Measurements from ENCODE around the gene FOXP1. TPM values are rescaled to one million over a fixed set of nuclear protein-coding genes. Genes with fewer than 3 reads are reported as not detected.

The FOXP1 gene
- total and polyA plus RNA-seq, 9 donors = 17.6 to 28.2 (median 20.5) TPM

DNA sequence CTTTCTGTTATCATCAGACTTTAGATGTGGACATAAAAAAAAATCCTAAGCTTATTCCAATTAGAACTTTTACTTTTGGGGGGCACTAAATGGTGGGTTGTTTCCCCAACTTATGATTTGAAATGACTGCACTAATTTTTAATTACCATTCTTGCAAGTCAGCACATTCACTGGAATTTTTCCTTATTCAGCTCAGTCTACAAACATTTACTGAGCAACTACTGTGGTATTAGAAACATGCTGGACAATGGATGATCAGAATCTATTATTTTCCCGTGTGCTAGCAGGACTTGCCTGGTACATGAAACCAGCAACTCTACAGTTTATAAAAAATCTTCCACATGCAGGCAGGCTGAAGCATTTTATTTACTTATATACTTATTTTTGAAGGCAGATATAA, 273.6 kb downstream of the FOXP1 start:
- no peaks in the 10 kb centered on the region for H3K27me3 ChIP-seq (ENCODE audit: control insufficient read depth, insufficient read depth, low read length)
- H3K27ac ChIP-seq (ENCODE audit: low read length) = no peak overlapping the region
- no CpG with 5 or more reads among the region's 1 CpG for WGBS (ENCODE audit: insufficient coverage)

GRCh38 chr3:71309342-71309741, 274.2 kb downstream of the FOXP1 start:
- no peaks in the 10 kb centered on the region for H3K9me3 ChIP-seq (replicated peaks; ENCODE audit: control insufficient read depth, low read depth, low read length)

More for the DNA sequence above, 273.6 kb downstream of the FOXP1 start:
- no peak for DNase-seq
- H3K9me3 ChIP-seq (replicated peaks; ENCODE audit: control insufficient read depth, low read depth, low read length) = no peaks in the 10 kb centered on the region
- peaks cover 10% of the 10 kb centered on the region for H3K4me1 ChIP-seq (ENCODE audit: control insufficient read depth, insufficient read depth, low read length)
- H3K4me3 ChIP-seq (ENCODE audit: low read length) = no peak overlapping the region
- H3K36me3 ChIP-seq (ENCODE audit: control insufficient read depth, insufficient read depth, low read length) = no peaks in the 10 kb centered on the region

DNA sequence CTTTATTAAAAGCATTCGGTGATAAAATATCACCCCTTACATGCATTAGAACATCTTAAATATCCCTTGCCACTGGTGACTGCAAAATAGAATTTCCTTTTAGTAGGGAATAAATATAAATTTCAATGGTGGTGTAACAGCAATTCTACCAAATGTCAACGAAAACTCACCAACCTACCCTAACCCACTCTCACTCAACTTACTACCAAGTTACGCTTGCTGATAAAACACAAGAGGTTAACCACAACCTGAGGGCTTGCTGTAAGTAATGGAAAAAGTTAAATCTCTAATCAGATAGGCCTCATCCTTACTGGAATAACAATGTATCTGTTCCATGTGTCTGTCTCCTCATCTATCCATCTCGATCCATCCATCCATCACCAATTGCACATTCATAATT, 274.7 kb downstream of the FOXP1 start:
- Histone ChIP-seq H3K4me3 (ENCODE audit: low read length) (no peak overlapping the region), H3K4me1 (ENCODE audit: control insufficient read depth, insufficient read depth, low read length) (peaks cover 10% of the 10 kb centered on the region), H3K36me3 (ENCODE audit: control insufficient read depth, insufficient read depth, low read length) (no peaks in the 10 kb centered on the region), H3K27me3 (ENCODE audit: control insufficient read depth, insufficient read depth, low read length) (no peaks in the 10 kb centered on the region), H3K9me3 (replicated peaks; ENCODE audit: control insufficient read depth, low read depth, low read length) (no peaks in the 10 kb centered on the region), H3K27ac (ENCODE audit: low read length) (no peak overlapping the region)
- 100% methylated on average over 1 of the region's 4 CpGs for WGBS (ENCODE audit: insufficient coverage)
- no peak for DNase-seq

More at GRCh38 chr3:71309342-71309741, 274.2 kb downstream of the FOXP1 start:
- DNase-seq = no peak
- Histone ChIP-seq H3K27ac (ENCODE audit: low read length) (no peak overlapping the region), H3K27me3 (ENCODE audit: control insufficient read depth, insufficient read depth, low read length) (no peaks in the 10 kb centered on the region), H3K4me1 (ENCODE audit: control insufficient read depth, insufficient read depth, low read length) (peaks cover 10% of the 10 kb centered on the region), H3K4me3 (ENCODE audit: low read length) (no peak overlapping the region), H3K36me3 (ENCODE audit: control insufficient read depth, insufficient read depth, low read length) (no peaks in the 10 kb centered on the region)
- WGBS (ENCODE audit: insufficient coverage) = 93% methylated on average over 2 of the region's 3 CpGs

DNA sequence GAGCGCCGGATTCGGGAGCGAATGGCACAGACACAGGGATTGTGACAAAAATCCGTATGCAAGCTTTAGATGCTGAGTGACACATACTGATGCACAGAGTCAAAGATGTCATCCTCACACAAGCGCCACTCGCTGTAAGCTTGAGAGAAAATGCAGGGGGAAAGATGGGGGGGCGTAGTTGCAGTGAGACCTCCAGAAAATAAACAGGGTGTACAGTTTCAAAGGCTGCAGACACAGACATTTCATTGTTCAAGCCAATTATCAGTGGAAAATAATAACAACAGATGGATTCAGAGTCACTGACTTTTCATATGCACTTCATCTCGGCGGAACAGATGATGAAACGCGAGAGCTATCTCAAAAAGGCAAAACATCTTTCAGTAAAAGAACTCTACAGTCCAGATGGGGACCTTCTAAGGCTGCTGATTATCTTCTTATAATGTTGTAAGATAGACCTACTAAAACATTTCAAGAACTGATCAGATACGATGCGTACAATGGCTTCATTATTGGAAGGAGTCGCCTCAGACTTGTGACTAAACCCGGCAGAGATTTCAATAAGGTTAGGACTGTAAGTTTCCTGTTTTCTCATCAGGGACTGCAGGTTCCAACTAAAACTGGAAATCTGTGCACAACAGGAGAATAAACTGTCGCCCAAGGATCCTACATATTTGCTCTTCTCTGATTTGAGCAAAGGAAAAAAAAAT, 275.4 kb downstream of the FOXP1 start:
- H3K4me3 ChIP-seq (ENCODE audit: low read length) = no peak overlapping the region
- no peaks in the 10 kb centered on the region for H3K36me3 ChIP-seq (ENCODE audit: control insufficient read depth, insufficient read depth, low read length)
- no peaks in the 10 kb centered on the region for H3K27me3 ChIP-seq (ENCODE audit: control insufficient read depth, insufficient read depth, low read length)
- DNase-seq = peak; percentile 27
- 84% methylated on average over 6 of the region's 17 CpGs for WGBS (ENCODE audit: insufficient coverage)
- no peaks in the 10 kb centered on the region for H3K9me3 ChIP-seq (replicated peaks; ENCODE audit: control insufficient read depth, low read depth, low read length)
- no peak overlapping the region for H3K27ac ChIP-seq (ENCODE audit: low read length)
- peaks cover 10% of the 10 kb centered on the region for H3K4me1 ChIP-seq (ENCODE audit: control insufficient read depth, insufficient read depth, low read length)

DNA sequence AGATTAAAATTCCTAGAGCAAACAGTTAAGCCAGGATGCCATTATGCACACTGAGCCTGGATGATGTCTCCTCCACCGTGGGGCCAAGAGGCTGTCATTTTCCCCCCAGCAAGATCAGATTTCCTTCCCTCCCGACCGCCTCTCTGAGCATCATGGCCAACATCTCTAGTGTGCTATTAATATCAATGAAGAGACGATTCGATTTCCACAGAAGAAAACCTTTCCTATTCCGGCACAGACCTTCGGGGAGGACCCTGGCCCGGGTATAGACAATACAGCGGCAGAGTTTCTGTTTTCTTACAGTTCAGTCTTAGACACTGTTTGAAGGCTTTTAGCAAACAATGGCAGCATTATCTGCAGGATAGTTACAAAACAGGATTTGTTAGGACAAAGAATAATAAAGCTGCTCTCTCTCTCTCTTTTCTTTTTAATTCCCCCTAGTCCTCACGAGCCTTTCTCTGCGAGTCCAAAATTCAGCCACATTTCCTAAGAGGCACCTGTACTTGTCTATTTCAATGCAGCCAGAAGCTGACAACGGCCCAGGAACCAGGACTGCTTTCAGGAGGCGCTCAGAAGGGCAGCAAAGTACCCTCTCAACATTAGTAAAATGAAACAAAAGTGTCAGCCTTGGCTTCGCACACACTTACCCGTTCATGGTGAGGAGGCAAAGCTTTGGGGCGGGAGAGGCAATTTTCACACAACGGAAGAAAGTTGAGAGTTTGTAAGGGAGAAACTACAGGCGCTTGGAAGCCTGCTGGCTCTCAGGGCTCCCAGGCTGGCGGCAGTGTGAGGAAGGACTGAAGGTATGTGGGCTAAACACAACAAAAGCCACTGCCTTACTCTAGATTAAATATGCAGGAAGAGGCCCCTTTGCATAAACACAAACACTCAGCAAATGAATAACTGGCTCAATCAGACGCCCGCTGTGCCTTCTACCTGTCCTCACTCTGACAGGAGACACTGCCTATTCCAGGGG, 278.0 kb downstream of the FOXP1 start:
- DNase-seq = peak; percentile 90
- H3K27me3 ChIP-seq (ENCODE audit: control insufficient read depth, insufficient read depth, low read length) = no peaks in the 10 kb centered on the region
- H3K27ac ChIP-seq (ENCODE audit: low read length) = peak overlapping the region; percentile 80
- H3K4me3 ChIP-seq (ENCODE audit: low read length) = peak overlapping the region; percentile 29
- H3K4me1 ChIP-seq (ENCODE audit: control insufficient read depth, insufficient read depth, low read length) = peaks cover 8% of the 10 kb centered on the region
- WGBS (ENCODE audit: insufficient coverage) = 3% methylated on average over 9 of the region's 21 CpGs
- H3K9me3 ChIP-seq (replicated peaks; ENCODE audit: control insufficient read depth, low read depth, low read length) = no peaks in the 10 kb centered on the region
- no peaks in the 10 kb centered on the region for H3K36me3 ChIP-seq (ENCODE audit: control insufficient read depth, insufficient read depth, low read length)

GRCh38 chr3:71304684-71305083, 278.8 kb downstream of the FOXP1 start:
- DNase-seq = peak; percentile 82

GRCh38 chr3:71304247-71304646, 279.3 kb downstream of the FOXP1 start:
- Histone ChIP-seq H3K27ac (ENCODE audit: low read length) (no peak overlapping the region), H3K27me3 (ENCODE audit: control insufficient read depth, insufficient read depth, low read length) (no peaks in the 10 kb centered on the region), H3K9me3 (replicated peaks; ENCODE audit: control insufficient read depth, low read depth, low read length) (no peaks in the 10 kb centered on the region), H3K4me1 (ENCODE audit: control insufficient read depth, insufficient read depth, low read length) (peaks cover 6% of the 10 kb centered on the region), H3K36me3 (ENCODE audit: control insufficient read depth, insufficient read depth, low read length) (no peaks in the 10 kb centered on the region), H3K4me3 (ENCODE audit: low read length) (no peak overlapping the region)
- WGBS (ENCODE audit: insufficient coverage) = no CpG with 5 or more reads among the region's 3 CpGs
- DNase-seq = no peak

More at GRCh38 chr3:71304684-71305083, 278.8 kb downstream of the FOXP1 start:
- no peaks in the 10 kb centered on the region for H3K36me3 ChIP-seq (ENCODE audit: control insufficient read depth, insufficient read depth, low read length)
- H3K27me3 ChIP-seq (ENCODE audit: control insufficient read depth, insufficient read depth, low read length) = no peaks in the 10 kb centered on the region
- no peaks in the 10 kb centered on the region for H3K9me3 ChIP-seq (replicated peaks; ENCODE audit: control insufficient read depth, low read depth, low read length)
- H3K4me1 ChIP-seq (ENCODE audit: control insufficient read depth, insufficient read depth, low read length) = peaks cover 6% of the 10 kb centered on the region
- peak overlapping the region; percentile 80 for H3K27ac ChIP-seq (ENCODE audit: low read length)
- peak overlapping the region; percentile 29 for H3K4me3 ChIP-seq (ENCODE audit: low read length)
- WGBS (ENCODE audit: insufficient coverage) = 7% methylated on average over 3 of the region's 3 CpGs

- Histone ChIP-seq H3K4me1 (ENCODE audit: control insufficient read depth, insufficient read depth, low read length) (peaks cover 6% of the 10 kb centered on the region), H3K36me3 (ENCODE audit: control insufficient read depth, insufficient read depth, low read length) (no peaks in the 10 kb centered on the region), H3K4me3 (ENCODE audit: low read length) (no peak overlapping the region), H3K27ac (ENCODE audit: low read length) (no peak overlapping the region), H3K9me3 (replicated peaks; ENCODE audit: control insufficient read depth, low read depth, low read length) (no peaks in the 10 kb centered on the region), H3K27me3 (ENCODE audit: control insufficient read depth, insufficient read depth, low read length) (no peaks in the 10 kb centered on the region)
- peak; percentile 43 for DNase-seq
- 21% methylated on average over 2 of the region's 6 CpGs for WGBS (ENCODE audit: insufficient coverage)
These were observed 279.8 kb downstream of the FOXP1 start for GRCh38 chr3:71303627-71304200.

DNA sequence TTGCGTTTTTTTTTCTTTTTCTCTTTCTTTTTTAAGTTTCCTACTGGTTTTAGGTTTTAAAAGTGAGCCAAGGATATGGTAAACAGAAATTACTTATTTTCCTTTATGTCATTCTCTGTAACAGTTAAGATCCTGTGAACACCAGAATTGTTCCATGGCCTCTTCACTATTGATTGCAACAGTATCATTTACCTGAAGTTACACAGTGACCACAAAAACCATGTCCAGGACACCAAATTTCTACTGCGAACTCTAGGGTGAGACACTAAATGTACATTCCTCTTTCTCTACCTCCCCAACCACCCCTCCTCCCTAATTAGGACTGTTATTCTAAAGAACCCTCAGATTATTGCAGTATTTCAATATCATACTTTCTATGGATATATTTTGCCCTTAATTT, 280.9 kb downstream of the FOXP1 start:
- H3K4me1 ChIP-seq (ENCODE audit: control insufficient read depth, insufficient read depth, low read length) = peaks cover 6% of the 10 kb centered on the region
- 100% methylated on average over 1 of the region's 2 CpGs for WGBS (ENCODE audit: insufficient coverage)
- H3K9me3 ChIP-seq (replicated peaks; ENCODE audit: control insufficient read depth, low read depth, low read length) = no peaks in the 10 kb centered on the region
- H3K36me3 ChIP-seq (ENCODE audit: control insufficient read depth, insufficient read depth, low read length) = no peaks in the 10 kb centered on the region
- no peak for DNase-seq
- H3K4me3 ChIP-seq (ENCODE audit: low read length) = no peak overlapping the region
- no peaks in the 10 kb centered on the region for H3K27me3 ChIP-seq (ENCODE audit: control insufficient read depth, insufficient read depth, low read length)
- no peak overlapping the region for H3K27ac ChIP-seq (ENCODE audit: low read length)

DNA sequence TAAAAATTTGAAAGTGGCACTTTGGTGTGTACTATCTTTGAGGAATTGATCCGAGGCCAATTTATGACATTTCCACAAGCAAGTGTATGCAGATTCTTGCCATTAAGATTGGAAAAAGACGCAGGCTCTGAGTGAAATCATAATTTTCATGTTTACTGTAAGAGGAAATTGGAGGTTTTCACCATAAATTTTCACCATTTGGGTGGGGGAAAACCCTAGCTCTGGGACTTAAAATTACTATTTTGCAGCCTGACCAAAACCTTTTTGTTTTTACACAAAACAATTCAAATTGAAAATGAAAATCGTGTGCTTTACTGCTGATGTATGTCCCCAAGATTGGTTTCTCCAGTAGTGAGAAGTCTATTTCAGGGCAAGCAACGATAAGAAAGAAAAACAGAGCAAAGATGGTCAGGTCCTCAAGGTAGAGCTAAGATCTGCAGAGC, 282.6 kb downstream of the FOXP1 start:
- no peaks in the 10 kb centered on the region for H3K36me3 ChIP-seq (ENCODE audit: control insufficient read depth, insufficient read depth, low read length)
- DNase-seq = no peak
- H3K4me1 ChIP-seq (ENCODE audit: control insufficient read depth, insufficient read depth, low read length) = peaks cover 5% of the 10 kb centered on the region
- no peaks in the 10 kb centered on the region for H3K9me3 ChIP-seq (replicated peaks; ENCODE audit: control insufficient read depth, low read depth, low read length)
- H3K4me3 ChIP-seq (ENCODE audit: low read length) = no peak overlapping the region
- 100% methylated on average over 2 of the region's 4 CpGs for WGBS (ENCODE audit: insufficient coverage)
- no peak overlapping the region for H3K27ac ChIP-seq (ENCODE audit: low read length)
- H3K27me3 ChIP-seq (ENCODE audit: control insufficient read depth, insufficient read depth, low read length) = no peaks in the 10 kb centered on the region
